GM18868 (cell line): ENCODE data around the gene CDKAL1.

Experiments used
- ATAC-seq: cut with Tn5 transposase; IDR thresholded peaks from one replicate; pipeline ENCODE4 v1.9.1; 2021; ENCODE audit warnings: mild to moderate bottlenecking, moderate library complexity; ENCODE audit not compliant: unreplicated experiment

The CDKAL1 gene

DNA sequence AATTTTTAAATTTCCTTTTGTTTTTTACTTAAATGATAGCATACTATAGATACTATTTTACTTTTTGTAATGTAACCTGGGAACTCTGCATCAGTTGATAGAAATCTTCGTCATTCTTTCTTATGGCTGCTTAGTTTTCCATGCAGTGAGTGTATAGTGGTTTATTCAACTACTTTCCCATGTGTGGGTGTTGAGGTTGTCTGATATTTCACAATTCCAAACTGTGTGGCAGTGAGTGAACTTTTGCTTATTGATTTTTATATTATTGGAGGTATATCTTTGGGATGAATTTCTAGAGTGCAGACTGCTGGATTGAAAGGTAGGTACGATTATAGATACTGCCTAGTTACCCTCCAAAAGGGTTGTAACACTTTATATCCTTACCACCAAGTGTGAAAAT, 136.5 kb downstream of the CDKAL1 start:
- ATAC-seq = no peak

DNA sequence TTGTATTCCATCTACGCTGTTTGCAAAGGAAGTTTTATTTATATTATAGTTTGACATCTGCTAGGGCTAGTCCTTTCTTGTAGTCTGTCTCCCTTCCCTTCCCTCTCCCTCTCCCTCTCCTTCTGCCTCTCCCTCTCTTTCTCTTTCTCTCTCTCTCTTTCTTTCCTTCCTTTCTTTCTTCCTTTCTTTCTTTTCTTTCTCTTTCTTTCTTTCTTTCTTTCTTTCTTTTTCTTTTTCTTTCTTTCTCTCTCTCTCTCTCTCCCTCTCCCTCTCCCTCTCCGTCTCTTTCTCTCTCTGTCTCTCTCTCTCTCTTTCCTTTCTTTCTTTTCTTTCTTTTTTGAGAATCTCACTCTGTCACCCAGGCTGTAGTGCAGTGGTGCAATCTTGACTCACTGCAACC, 137.8 kb downstream of the CDKAL1 start:
- no peak for ATAC-seq

DNA sequence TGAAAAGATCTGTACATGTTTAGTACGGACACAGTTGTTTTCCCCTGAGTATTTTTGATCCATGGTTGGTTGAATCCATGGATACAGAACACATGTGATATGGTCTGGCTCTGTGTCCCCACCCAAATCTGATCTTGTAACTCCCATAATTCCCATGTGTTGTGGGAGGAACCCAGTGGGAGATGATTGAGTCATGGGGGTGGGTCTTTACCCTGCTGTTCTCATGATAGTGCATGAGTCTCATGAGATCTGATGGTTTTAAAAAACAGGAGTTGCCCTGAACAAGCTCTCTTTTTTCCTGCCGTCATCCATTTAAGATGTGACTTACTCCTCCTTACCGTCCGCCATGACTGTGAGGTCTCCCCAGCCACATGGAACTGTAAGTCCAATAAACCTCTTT, 139.2 kb downstream of the CDKAL1 start:
- no peak for ATAC-seq

DNA sequence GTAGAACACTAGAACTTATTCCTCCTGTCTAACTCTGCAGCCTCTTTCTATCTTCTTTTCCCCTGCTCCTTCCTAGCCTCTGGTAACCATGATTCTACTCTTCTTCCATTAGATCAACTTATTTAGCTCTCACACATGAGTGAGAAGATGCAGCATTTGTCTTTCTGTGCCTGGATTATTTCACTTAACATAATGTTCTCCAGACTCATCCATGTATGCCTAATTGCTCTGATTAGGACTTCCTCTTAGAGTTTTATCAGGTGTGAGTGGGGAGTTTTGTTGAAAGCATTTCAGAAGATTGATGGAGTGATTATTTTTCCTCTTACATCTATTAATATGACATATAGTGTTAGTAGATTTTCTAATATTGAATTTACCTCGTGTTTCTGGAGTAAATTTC, 140.4 kb downstream of the CDKAL1 start:
- ATAC-seq = no peak

DNA sequence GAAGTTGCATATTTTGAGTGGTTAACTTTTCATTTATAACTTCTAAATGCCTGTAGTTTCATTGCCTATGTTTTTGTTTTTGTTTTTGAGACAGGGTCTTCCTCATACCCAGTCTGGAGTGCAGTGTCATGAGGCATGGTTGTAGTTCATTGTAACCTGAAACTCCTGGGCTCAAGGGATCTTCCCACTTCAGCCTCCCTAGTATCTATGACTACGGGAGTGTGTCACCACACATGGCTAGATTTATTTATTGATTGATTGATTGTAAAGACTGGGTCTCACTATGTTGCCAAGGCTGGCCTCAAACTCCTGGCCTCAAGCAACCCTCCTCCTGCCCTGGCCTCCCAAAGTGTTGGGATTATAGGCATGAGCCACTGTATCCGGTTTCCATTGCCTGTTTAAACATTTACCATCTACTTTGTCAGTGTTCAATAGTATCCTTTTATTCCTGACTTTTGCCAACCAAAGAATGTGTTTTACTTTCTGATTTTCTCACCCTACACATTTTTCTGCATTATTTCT, 144.6 kb downstream of the CDKAL1 start:
- no peak for ATAC-seq

DNA sequence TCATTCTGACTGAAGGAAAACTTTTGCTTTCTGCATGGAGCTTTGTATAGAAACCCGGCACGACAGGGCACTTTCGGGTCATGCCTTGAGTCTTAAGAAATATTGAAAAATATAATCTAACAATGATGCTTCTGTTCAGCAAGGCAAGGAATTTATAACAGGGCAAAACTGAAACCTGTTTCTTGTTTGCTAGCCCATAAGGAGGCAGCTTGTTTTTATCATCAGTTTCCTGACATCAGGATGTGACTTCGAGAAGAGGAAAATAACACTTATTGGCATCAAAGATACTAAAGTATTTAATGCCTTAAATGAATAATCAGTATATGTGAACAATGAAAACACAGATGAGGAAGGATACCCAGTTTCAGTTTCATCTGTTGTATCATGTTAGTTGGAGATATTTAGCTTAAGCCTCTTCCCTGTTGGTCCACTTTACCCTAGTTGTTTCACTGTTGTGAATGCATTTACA, 146.5 kb downstream of the CDKAL1 start:
- peak; percentile 84 for ATAC-seq

DNA sequence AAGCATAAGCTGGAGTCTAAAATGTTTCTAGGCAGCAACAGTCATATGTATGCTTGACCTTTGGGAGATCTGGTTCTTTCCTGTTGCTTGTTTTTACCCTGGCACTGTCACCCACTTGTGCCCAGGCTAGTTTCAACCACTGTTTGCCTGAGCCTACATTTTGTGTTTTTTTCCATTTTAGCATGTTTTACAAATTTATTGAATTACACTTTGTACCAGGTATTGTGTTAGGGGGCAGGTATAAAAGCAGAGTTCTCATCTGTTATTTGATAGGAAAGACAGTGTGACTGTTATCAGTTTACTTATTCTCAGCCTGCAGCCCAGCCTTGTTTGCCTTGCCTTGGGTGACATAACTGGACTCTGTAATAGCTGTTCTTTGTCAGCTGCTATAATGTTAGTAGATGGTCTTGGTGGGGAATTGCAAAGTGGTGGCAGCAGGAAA, 147.0 kb downstream of the CDKAL1 start:
- ATAC-seq = peak; percentile 54

DNA sequence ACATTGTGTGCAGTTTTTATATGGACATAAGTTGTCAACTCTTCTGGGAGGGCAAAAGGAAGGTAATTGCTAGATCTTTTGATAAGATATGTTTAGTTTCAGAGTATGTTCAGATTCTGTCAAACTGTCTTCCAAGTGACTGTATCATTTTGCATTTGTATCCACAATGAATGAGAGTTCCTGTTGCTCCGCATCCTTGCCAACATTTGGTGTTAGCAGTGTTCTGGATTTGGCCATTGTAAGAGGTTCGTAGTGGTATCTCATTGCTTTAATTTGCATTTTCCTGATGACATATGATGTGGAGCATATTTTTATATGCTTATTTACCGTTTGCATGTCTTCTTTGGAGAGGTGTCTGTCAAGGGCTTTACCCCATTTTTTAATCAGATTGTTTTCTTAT, 150.2 kb downstream of the CDKAL1 start:
- no peak for ATAC-seq

DNA sequence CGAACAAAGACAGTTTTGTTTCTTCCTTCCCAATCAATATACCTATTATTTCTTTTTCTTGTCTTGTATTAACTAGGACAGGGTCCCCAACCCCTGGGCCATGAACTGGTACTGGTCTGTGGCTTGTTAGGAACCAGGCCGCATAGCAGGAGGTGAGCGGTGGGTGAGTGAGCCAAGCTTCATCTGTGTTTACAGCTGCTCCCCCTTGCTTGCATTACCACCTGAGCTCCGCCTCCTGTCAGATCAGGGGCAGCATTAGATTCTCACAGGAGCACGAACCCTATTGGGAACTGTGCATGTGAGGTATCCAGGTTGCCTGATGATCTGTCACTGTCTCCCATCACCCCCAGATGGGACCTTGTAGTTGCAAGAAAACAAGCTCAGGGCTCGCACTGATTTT, 151.9 kb downstream of the CDKAL1 start:
- no peak for ATAC-seq

DNA sequence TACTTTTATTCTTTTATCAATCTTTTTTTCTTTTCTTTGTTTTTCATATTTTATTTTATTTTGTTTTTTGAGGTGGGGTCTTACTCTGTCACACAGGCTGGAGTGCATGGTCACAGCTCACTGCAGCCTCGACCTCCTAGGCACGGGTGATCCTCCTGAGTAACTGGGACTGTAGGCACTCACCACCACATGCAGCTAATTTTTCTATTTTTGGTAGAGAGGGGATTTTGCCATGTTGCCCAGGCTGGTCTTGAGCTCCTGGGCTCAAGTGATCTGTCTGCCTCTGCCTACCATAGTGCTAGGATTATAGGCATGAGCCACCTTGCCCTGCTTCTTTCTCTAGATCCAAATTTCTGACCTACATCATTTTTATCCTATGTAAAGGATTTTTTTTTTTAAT, 153.2 kb downstream of the CDKAL1 start:
- ATAC-seq = peak; percentile 54

DNA sequence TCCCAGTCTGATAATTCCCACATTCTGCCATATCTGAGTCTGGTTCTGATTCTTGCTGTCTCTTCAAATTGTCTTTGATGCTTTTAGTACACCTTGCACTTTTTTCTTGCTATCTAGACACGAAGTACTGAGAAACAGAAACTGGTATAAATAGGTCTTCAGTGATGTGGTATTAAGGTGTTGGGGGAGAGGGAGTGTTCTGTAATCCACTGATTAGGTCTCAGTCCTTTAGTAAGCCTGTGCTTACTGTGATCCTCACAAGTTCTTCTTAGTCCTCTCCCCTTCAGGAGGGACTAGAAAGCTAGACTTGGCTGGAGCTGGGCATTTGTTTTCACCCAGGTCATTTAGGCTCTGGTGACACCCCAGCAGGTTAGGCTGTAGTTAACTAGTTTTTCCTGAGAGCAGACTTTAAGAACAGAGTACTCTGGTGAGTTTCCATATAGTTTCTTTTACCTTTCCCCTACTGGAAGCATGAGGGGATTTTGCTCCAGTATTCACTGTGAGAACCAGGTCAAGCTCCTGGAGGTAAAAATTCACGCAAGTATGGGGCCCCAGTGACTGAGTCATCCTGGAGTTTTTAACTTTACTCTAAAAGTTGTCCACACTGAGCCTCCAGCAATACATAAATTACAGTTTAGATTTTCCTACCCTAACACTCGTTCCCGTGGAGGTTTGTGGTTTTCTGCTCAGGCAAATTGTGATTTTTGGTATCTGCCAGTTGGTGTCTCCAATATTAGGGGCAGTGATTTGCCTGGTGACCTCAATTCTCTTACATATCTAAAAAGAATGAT, 154.6 kb downstream of the CDKAL1 start:
- peak; percentile 88 for ATAC-seq

DNA sequence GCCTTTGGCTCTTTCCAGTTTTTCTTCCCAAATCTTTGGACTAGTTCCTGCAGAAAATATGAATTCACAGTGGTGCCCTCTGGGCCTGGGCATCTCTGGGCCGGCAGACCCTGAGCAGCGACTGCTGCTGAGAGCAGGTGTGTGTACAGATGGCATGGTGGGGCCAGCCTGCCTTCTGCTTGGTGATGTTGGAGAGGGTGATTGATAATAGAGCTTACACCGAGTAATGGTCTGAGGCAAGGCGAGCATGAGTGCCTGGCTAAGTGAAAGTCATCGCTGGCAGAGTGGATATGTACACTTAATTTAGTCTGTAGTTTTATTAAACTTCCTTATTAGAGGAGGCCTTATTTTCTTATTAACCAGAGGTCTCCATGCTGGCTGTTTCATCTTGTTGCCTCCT, 156.9 kb downstream of the CDKAL1 start:
- ATAC-seq = no peak

DNA sequence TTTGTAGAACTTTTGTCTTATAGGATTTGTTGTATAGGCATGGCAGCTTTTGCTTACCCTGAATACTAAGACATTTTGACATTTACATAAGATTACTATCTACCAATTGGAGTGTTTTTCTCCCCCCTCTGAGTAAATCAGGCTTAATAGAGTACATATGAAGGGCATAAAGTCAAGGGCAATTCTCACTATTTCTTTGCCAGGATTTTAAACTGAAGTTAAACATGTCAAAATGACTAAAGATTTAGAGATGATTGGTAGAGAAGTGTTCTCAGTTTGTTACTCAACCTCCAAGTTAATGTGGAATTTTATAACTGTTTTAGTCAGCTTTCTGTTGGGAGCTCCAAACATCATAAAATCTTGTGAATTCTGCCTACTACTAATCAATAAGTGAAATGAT, 157.8 kb downstream of the CDKAL1 start:
- no peak for ATAC-seq

DNA sequence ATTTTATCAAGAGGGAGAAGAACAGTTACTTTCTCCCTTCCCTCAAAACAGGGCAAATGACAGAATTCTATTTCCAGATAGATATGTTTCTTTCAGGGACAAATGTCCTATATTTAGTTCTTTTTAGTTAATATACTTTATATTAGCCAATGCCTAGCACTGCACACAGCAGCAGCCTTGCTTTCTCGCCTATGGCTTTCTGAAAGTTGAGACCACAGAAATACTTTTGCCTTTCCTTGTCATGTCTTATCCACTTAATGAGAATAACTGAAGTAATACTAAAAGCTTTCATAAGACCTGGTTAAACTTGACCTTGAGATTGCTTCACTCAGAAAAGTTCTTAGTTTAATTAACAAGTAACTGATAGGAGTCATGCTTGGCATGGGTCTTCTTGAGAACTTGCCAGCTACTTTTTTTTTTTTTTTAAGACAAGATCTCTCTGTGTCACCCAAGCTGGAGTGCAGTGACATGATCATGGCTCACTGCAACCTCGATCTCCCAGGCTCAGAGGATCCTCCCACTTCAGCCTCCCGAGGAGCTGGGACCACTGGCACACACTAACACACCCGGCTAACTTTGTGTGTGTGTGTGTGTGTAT, 159.3 kb downstream of the CDKAL1 start:
- no peak for ATAC-seq

DNA sequence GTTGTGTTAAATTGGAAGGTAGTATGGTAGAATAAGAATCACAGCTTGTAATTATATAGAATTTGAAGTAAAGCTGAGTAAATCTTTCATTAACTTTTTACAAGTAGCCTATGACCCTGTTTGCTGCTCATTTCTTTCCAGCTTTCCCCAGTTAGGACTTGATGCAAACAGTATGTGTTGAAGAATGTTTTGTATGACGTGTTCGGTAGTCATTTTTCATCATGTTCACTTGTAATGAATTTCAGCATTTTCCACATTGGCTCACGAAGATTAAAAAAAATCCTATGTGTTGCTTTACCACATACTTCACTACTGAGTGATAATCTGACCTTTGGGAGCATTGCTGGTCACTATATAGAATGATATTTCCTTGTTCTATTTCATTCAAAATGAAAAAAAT, 162.4 kb downstream of the CDKAL1 start:
- no peak for ATAC-seq

DNA sequence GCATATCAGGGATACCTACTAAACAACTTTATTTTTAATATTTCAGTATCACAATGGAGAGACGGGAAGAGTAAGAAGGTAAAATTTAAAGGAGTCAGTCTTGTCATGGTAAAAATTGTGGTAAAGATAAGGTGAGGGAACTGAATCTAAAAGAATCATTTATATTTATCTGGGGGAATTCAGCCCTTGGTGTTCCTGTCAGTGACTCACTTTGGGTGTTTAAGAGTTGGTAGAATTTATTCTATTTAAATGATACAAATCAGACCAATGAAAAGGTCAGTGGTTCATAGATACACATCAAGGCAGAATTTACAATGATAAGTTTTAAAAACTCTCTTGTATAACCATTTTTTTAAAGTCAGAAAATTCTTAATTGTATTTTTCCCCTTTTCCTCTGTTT, 164.4 kb downstream of the CDKAL1 start:
- peak; percentile 50 for ATAC-seq

DNA sequence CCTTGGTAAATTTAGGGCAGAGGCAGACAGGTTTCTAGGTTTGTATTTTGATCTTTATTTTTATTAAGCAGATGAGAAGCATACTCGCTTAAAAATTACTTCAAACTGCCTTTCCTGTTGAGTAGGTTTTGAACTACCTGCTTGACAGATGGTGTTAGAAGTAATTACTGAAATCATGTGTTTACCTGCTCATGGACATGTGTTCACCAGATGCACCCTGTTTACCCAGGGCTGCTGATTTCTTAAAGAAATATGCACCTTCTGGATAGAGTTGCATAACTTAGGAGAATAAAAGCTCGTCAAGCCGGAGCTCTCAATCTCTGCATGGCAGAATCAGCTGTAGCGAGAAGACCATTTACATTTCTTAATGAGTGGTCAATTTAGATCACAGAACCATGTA, 165.1 kb downstream of the CDKAL1 start:
- ATAC-seq = no peak

DNA sequence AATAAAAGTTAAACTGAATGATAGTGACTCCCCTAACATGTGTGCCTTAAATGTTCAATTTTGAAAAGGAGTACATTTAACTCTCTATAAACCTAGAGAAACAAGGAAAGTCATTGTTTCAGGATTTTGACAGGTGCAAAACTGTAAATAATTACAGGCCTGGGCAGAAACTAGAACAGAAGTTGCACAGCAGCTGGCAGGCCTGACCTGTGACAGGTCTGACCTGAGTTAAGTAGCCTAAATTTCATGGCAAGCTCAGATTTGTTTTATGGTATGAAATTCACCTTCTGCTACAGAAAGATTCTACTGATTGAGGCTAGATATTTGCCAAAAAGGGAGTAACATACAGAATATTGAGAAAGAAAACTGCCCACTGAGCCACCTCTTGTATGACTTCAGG, 166.1 kb downstream of the CDKAL1 start:
- ATAC-seq = no peak

DNA sequence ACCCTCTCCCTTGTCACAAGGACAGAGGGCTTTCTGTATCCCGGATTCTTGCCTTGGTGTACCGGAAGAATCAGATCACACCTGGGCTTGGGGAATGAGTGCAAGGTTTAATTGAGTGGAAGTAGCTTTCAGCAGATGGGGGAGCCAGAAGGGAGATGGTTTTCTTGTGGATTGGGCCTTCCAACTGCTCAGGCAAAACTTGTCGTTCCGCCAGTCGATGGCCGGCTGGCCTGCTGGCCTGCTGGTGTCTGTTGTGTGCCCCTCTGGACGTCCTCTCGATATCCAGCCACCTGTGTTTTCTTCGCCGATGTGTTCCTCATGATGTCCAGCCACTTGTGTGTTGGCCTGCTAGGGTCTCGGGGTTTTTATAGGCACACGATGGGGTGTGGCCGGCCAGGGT, 168.1 kb downstream of the CDKAL1 start:
- no peak for ATAC-seq

DNA sequence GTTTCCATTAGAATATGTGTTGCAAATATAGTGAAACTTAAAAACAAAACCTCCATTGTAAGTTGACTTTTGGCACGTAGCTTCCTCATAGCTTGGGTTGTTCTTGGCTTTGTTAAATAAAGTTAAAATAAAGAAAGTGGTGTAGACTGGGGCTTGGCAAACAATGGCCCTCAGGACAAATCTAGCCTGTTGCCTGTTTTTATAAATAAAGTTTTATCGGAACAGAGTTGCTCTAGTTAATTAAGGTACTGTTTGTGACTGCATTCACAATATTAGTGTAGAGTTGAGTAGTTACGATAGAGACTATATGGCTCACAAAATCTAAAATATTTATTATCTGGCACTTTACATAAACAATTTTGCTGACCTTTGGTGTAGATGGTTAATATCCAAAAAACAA, 168.8 kb downstream of the CDKAL1 start:
- no peak for ATAC-seq

DNA sequence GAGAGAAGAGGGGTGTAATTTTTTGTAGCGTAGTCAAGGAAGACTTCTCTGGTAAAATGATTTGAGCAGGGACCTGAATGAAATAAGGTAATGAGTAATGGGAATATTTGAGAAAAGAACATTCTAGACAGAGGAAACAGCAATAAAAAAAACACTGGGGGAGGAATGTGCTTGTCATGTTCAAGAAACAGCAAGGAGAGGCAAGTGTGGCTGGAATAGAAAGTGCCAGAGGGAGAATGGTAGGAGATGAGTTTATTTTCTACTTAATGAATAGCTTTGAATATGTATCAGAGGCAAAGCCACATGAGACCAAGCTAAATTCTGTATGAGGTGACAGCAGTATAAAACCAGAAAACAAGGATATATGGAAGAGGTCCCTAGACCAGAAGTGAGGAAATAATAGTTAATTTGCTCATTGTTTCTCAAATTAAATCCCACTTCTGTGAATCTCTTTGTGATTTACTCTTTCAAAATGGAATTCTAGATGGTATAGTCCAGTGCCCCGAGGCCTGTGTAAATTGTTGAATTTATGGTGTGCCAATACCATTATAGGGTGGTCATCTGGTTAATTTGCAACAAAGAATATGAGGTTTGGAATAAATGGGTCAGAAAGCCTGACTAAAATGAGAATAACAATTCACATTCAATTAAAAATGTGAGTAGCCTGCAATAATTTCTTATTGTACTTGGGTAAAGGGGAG, 170.2 kb downstream of the CDKAL1 start:
- ATAC-seq = no peak

DNA sequence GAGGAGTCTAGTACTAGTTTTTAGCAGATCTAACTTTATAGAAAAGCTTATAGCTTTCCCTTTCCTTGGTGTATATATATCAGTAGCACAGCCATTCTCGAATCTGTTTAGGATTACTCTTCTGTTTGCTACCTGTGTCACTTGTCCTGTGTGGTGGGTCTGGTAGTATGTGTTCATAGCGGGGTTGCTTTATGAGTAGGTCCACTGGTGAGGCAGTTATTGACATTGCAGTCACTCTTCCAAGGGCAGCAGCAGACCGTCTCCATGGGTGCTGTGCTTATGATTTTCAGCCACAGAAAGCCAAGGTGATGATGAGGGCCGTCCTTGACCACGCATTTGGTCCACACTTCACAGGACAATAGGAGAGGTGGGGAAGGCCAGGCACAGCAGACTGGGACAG, 171.5 kb downstream of the CDKAL1 start:
- ATAC-seq = no peak
